ENCODE data around the gene SPANXN2.
"Not testable (repeated sequence)": the region's sequence is repeated elsewhere in the genome, so short reads cannot be mapped to it uniquely, and the experiment has no call there.

SPANXN2 gene

GRCh38 chrX:143720652-143721051, at the start of gene SPANXN2:
SPANXN2 (minus strand) TSS chrX:143720752; CDS start chrX:143720668, 84 bp downstream.
- DNase-seq, result not testable (repeated sequence)

GRCh38 chrX:143768976-143769375, 48.4 kb upstream of the SPANXN2 start:
- no peak for DNase-seq

- not testable (repeated sequence) for DNase-seq
Measured at GRCh38 chrX:143767789-143768188, 47.2 kb upstream of the SPANXN2 start.

- no peak for DNase-seq
Measured at GRCh38 chrX:143757887-143758286, 37.3 kb upstream of the SPANXN2 start.

- no peak for DNase-seq
Measured at GRCh38 chrX:143757375-143757774, 36.8 kb upstream of the SPANXN2 start.

DNA sequence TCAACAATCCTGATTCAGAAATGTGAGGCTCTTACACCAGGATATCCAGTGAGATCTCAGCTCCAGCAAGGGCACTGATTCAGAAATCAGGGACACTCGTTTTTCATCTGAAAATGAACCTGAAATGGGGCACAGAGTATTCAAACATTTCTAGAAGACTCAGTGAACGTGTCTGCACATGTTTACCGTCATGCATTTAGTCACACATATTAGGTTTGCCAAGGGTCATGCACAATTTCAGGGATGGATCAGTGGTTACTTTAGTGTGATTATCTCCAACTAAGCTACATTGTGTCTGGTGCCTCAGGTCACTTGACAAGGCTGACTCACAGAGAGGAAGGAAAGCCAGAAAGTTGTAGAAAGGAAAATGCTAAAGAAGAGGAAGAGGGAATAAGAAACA, 33.6 kb upstream of the SPANXN2 start:
- DNase-seq, result no peak

DNA sequence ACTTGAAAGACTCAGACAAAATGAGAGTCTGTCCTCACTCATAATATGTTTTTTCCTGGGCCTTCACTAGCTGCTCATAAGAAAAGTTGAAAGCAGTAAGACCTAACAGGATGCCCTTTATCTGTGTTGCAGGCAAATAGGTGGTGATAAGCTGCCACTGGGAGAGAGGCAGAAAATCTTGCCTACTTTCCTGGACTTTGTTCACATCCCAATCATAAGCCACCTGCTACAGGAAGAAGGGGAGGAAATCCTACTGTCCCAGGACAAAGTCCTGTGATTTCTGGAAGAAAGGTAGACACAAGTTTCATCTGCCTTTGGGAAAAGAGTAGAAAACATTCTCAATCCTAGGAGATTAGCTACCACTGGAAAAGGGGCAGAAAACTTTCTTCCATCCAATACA, 13.3 kb upstream of the SPANXN2 start:
- no peak for DNase-seq

DNA sequence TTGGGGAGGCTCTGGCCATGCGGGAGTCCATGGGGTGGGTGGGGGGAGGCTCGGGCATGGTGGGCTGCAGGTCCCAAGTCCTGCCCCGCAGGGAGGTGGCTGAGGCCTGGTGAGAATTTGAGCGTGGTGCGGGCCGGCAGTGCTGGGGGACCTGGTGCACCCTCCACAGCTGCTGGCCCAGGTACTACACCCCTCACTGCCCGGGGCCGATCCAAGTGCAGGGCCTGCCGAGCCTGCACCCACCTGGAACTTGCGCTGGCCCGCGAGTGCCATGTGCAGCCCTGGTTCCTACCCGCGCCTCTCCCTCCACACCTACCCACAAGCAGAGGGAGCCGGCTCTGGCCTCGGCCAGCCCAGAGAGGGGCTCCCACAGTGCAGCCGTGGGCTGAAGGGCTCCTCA, 5.7 kb upstream of the SPANXN2 start:
- DNase-seq, result no peak

- no peak for DNase-seq
Measured at GRCh38 chrX:143701460-143701859, 19.1 kb downstream of the SPANXN2 start.

GRCh38 chrX:143694885-143695284, 25.7 kb downstream of the SPANXN2 start:
- DNase-seq, result no peak

- DNase-seq, result no peak
Measured at GRCh38 chrX:143683486-143683885, 37.1 kb downstream of the SPANXN2 start.

DNA sequence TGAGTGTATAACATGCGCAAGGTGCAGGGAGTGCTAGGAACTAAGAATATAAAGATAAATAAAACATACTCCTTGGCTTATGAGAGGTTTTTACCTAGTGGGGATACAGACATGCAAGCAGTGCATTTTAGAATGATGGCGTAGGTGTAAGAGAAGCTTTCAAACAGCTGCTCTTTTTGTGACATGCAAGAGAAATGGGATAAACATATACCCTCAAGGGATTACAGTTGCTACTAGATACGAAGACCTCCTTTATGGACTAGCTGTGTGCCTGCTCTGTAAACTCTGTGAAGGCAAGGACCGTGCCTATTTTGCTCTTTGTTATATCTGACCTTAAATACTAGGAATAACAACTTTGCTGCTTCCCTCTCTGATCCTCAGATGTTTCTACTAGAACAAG, 45.6 kb downstream of the SPANXN2 start:
- no peak for DNase-seq

DNA sequence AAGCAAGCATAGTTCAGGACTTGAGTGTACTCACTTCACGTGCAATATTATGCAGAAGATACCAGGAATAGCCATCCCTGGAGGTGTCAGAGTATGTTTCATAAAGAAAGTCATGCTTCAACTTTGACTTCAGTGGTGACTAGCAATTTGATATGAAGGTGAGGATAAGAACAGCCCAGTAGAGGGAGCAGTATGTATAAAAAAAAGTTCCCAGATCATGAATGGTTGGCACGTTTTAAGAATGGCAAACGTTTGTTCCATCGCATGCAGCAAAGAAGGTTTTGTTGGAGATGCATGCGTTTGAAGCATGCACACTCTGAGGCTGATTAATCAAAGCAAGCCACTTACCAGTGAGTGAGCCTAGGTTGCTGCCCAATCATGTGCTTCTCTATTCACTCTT, 51.2 kb downstream of the SPANXN2 start:
- no peak for DNase-seq

DNA sequence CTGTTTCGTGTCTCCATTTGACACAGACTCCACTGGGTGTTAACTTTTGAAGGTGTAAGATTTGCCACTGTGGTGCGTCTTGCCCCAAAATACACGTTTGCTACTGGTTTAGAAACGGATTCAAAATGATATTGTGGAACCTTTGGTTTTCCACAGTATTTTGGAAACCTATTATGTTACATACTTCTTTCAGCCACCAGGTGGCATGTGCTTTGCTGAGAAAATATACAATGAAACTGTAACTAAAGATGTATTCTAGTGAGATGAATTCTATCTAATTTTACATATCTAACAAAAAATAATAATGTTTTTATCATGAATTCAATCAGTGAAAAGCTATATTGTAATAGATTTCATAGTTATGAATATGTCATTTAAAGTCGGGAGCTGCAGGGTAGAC, 56.2 kb downstream of the SPANXN2 start:
- no peak for DNase-seq

GRCh38 chrX:143663755-143664154, 56.8 kb downstream of the SPANXN2 start:
- DNase-seq, result no peak

Data from stimulated activated CD8-positive, alpha-beta memory T cell treated with anti-CD3 and anti-CD28 coated beads, Interleukin-4, amount 100 ng/mL, for 48 hours (primary cell).